HL-60/S4 (cell line): ENCODE measurements around the gene GALNT10.

ENCODE experiments used
- in situ Hi-C: fragments of 300-500 bp; cut with MboI; formaldehyde crosslinking; loops from 2 replicates; pipeline ENCODE4 v1.14.3; 2022; ENCODE audit warnings: low sequenced_read_pairs

The GALNT10 gene

GRCh38 chr5:154456540-154456939 lies 266.0 kb downstream of the GALNT10 start:
- in situ Hi-C loops: no loop called here

GRCh38 chr5:154459015-154459414 lies 268.5 kb downstream of the GALNT10 start:
- in situ Hi-C loops: no loop called here

GRCh38 chr5:154460172-154460571 lies 269.6 kb downstream of the GALNT10 start:
- in situ Hi-C loops: no loop called here

- in situ Hi-C loops: no loop called here
Observed at GRCh38 chr5:154461531-154461930, 271.0 kb downstream of the GALNT10 start.

GRCh38 chr5:154464438-154464837 lies 273.9 kb downstream of the GALNT10 start:
- in situ Hi-C loops: no loop called here

- in situ Hi-C loops: no loop called here
Observed at GRCh38 chr5:154465169-154465568, 274.6 kb downstream of the GALNT10 start.

GRCh38 chr5:154466147-154466546 lies 275.6 kb downstream of the GALNT10 start:
- in situ Hi-C loops: no loop called here

GRCh38 chr5:154466671-154467070 lies 276.1 kb downstream of the GALNT10 start:
- in situ Hi-C loops: no loop called here

- in situ Hi-C loops: no loop called here
Observed at GRCh38 chr5:154467655-154468354, 277.3 kb downstream of the GALNT10 start.

- in situ Hi-C loops: no loop called here
Observed at GRCh38 chr5:154470137-154470536, 279.6 kb downstream of the GALNT10 start.
